Stimulated activated CD4-positive, alpha-beta T cell treated with anti-CD3 and anti-CD28 coated beads, Interleukin-15, amount 100 ng/mL, for 1 hour (primary cell): ENCODE measurements around the gene NUTF2.
"Not testable (repeated sequence)": the region's sequence is repeated elsewhere in the genome, so short reads cannot be mapped to it uniquely, and the experiment has no call there.

ENCODE experiments used
- DNase-seq, 2 donors: peaks; one replicate each; pipeline ENCODE4 v3.0.0-alpha.2; 2020; ENCODE audit warnings: low read depth in 1 of 2, low spot score in 1 of 2

The NUTF2 gene

GRCh38 chr16:67837190-67837589 is 9.5 kb upstream of the NUTF2 start:
- not testable (repeated sequence) for DNase-seq

- no peak for DNase-seq
Observed at GRCh38 chr16:67837811-67838210, 8.9 kb upstream of the NUTF2 start.

- DNase-seq, result peak in 1 of 2 donors; percentile 10
Observed at GRCh38 chr16:67841198-67841815, 5.4 kb upstream of the NUTF2 start.

- peak; percentile 85 to 88 for DNase-seq
Observed at GRCh38 chr16:67841816-67842508, 4.8 kb upstream of the NUTF2 start, which contains the start of gene THAP11. Gene THAP11, plus strand, starts transcription at chr16:67842320. Its CDS starts 235 bp downstream, at chr16:67842555.

- peak; percentile 32 to 39 for DNase-seq
Observed at GRCh38 chr16:67842509-67843342, 4.0 kb upstream of the NUTF2 start.

GRCh38 chr16:67843343-67843765 is 3.4 kb upstream of the NUTF2 start:
- DNase-seq, result no peak

GRCh38 chr16:67844497-67844896 is 2.2 kb upstream of the NUTF2 start:
- no peak for DNase-seq

- no peak for DNase-seq
Observed at GRCh38 chr16:67845291-67846062, 1.3 kb upstream of the NUTF2 start.

- DNase-seq, result no peak
Observed at GRCh38 chr16:67846063-67846319, 742 bp upstream of the NUTF2 start.

- no peak for DNase-seq
Observed at GRCh38 chr16:67847064-67847861, 530 bp downstream of the NUTF2 start, which contains the start of gene CENPT. Gene CENPT, minus strand, starts transcription at chr16:67847693. Its CDS starts 13,834 bp downstream, at chr16:67833859.

GRCh38 chr16:67848118-67848517 is 1.4 kb downstream of the NUTF2 start:
- no peak for DNase-seq

GRCh38 chr16:67853670-67854069 is 6.9 kb downstream of the NUTF2 start:
- no peak for DNase-seq

- DNase-seq, result no peak
Observed at GRCh38 chr16:67855789-67856188, 9.1 kb downstream of the NUTF2 start.

GRCh38 chr16:67856927-67857546 is 10.3 kb downstream of the NUTF2 start:
- DNase-seq, result no peak

GRCh38 chr16:67857547-67858233 is 11.0 kb downstream of the NUTF2 start:
- no peak for DNase-seq

GRCh38 chr16:67858500-67858899 is 11.8 kb downstream of the NUTF2 start:
- DNase-seq, result no peak

- no peak for DNase-seq
Observed at GRCh38 chr16:67860589-67861398, 14.1 kb downstream of the NUTF2 start.

GRCh38 chr16:67861877-67862276 is 15.1 kb downstream of the NUTF2 start:
- no peak for DNase-seq
